ENCODE measurements around the gene KIF19. TPM values are rescaled to one million over a fixed set of nuclear protein-coding genes. Genes with fewer than 3 reads are reported as not detected.

The KIF19 gene
- total RNA-seq, 4 donors from 2014 or later: 0.81 to 2.1 (median 1.5) TPM

- 7 to 12% methylated on average over 3 to 5 of the region's 5 CpGs for WGBS, 2 donors (ENCODE audit: low coverage in 1 of 2)
- Histone ChIP-seq H3K4me1 (no peaks in the 10 kb centered on the region), H3K27ac (no peak overlapping the region), H3K27me3 (peaks cover 47% of the 10 kb centered on the region), H3K4me3 (no peak overlapping the region), H3K36me3 (no peaks in the 10 kb centered on the region), H3K9me3 (no peaks in the 10 kb centered on the region)
- TF ChIP-seq POLR2AphosphoS5 (IDR thresholded peaks at IDR 0.05) (no peak), CTCF (IDR thresholded peaks at IDR 0.05) (peak in 3 of 4 experiments; percentile 44 to 58 (median 51))
- no peak for ATAC-seq
Measured at GRCh38 chr17:74296548-74296936, 29.5 kb upstream of the KIF19 start.

- Histone ChIP-seq H3K27ac (no peak overlapping the region), H3K4me1 (no peaks in the 10 kb centered on the region), H3K36me3 (no peaks in the 10 kb centered on the region), H3K9me3 (no peaks in the 10 kb centered on the region), H3K4me3 (no peak overlapping the region), H3K27me3 (peaks cover 47% of the 10 kb centered on the region)
- ATAC-seq: no peak
- WGBS, 2 donors (ENCODE audit: low coverage in 1 of 2): 54 to 100% methylated on average over 2 to 3 of the region's 4 CpGs
- no peak for TF ChIP-seq POLR2AphosphoS5 (IDR thresholded peaks at IDR 0.05)
- no peak for TF ChIP-seq EP300 (IDR thresholded peaks at IDR 0.05)
- no peak for TF ChIP-seq CTCF (IDR thresholded peaks at IDR 0.05)
- TF ChIP-seq POLR2A (IDR thresholded peaks at IDR 0.05): no peak
Measured at GRCh38 chr17:74297941-74298340, 28.1 kb upstream of the KIF19 start.

GRCh38 chr17:74298778-74299177, 27.2 kb upstream of the KIF19 start:
- TF ChIP-seq CTCF (IDR thresholded peaks at IDR 0.05): no peak
- TF ChIP-seq EP300 (IDR thresholded peaks at IDR 0.05): no peak
- no peak for TF ChIP-seq POLR2AphosphoS5 (IDR thresholded peaks at IDR 0.05)
- no peak for TF ChIP-seq POLR2A (IDR thresholded peaks at IDR 0.05)
- ATAC-seq: no peak
- 64 to 69% methylated on average over 6 to 7 of the region's 7 CpGs for WGBS, 2 donors (ENCODE audit: low coverage in 1 of 2)

DNA sequence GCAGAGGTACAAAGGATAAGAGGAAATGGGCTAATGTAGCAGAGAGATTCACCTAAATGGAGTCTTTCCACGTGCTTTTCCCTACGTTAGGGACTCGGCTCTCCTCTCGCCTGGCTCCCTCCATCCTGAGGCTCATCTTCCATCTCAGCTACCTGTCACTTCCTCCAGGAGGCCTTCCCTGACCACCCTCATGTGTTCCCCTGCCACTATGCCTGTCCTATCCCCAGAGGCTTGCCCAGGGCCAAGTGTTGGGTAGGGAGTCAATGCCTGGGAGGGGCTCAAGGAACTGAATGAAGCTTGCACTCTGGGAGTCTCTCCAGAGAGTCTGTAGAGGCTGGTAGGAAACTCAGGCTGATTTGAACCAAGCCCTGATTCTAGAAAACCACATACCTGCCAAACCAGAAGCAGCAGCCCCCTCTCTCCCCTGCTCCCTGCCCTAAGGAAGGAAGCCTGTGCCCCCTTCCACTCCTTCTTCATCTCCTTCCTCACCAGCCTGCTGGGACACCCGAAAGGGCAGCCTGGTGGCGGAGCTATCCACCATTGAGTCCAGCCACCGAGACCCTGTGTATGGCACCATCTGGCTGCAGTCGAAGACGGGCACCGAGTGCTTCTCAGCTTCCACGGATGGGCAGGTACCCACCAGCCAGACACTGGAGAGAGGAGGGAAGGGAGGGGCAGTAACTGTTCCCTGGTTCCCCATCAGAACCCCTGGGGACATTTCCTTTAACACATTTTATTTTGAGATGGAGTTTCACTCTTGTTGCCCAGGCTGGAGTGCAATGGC, 26.6 kb upstream of the KIF19 start:
- H3K27me3 ChIP-seq: peaks cover 47% of the 10 kb centered on the region
- no peak overlapping the region for H3K27ac ChIP-seq
- WGBS, 2 donors (ENCODE audit: low coverage in 1 of 2): 40 to 76% methylated on average over 4 to 6 of the region's 11 CpGs
- no peak for ATAC-seq
- no peaks in the 10 kb centered on the region for H3K4me1 ChIP-seq
- TF ChIP-seq EP300 (IDR thresholded peaks at IDR 0.05) (no peak), POLR2AphosphoS5 (IDR thresholded peaks at IDR 0.05) (no peak), POLR2A (IDR thresholded peaks at IDR 0.05) (no peak), CTCF (IDR thresholded peaks at IDR 0.05) (no peak)
- no peak overlapping the region for H3K4me3 ChIP-seq
- H3K36me3 ChIP-seq: no peaks in the 10 kb centered on the region
- H3K9me3 ChIP-seq: peaks cover 0 to 3% (median 0%) of the 10 kb centered on the region in 3 donors

More at GRCh38 chr17:74298778-74299177, 27.2 kb upstream of the KIF19 start:
- no peak overlapping the region for H3K4me3 ChIP-seq
- no peak overlapping the region for H3K27ac ChIP-seq
- no peaks in the 10 kb centered on the region for H3K36me3 ChIP-seq
- no peaks in the 10 kb centered on the region for H3K9me3 ChIP-seq
- no peaks in the 10 kb centered on the region for H3K4me1 ChIP-seq
- peaks cover 47% of the 10 kb centered on the region for H3K27me3 ChIP-seq

- Histone ChIP-seq H3K4me1 (no peaks in the 10 kb centered on the region), H3K27ac (no peak overlapping the region), H3K27me3 (peaks cover 43% of the 10 kb centered on the region), H3K9me3 (peaks cover 0 to 18% (median 0%) of the 10 kb centered on the region in 3 donors), H3K36me3 (no peaks in the 10 kb centered on the region), H3K4me3 (no peak overlapping the region)
- ATAC-seq: no peak
- TF ChIP-seq POLR2A (IDR thresholded peaks at IDR 0.05): no peak
- TF ChIP-seq EP300 (IDR thresholded peaks at IDR 0.05): no peak
- TF ChIP-seq POLR2AphosphoS5 (IDR thresholded peaks at IDR 0.05): no peak
- TF ChIP-seq CTCF (IDR thresholded peaks at IDR 0.05): no peak
- WGBS, 2 donors (ENCODE audit: low coverage in 1 of 2): 48 to 79% methylated on average over 2 to 4 of the region's 8 CpGs
Measured at GRCh38 chr17:74303305-74303704, 22.7 kb upstream of the KIF19 start.
